Measurements from ENCODE around the gene SECTM1.

The SECTM1 gene

GRCh38 chr17:82314012-82314726, 19.4 kb downstream of the SECTM1 start:
- FAIRE-seq: no peak

DNA sequence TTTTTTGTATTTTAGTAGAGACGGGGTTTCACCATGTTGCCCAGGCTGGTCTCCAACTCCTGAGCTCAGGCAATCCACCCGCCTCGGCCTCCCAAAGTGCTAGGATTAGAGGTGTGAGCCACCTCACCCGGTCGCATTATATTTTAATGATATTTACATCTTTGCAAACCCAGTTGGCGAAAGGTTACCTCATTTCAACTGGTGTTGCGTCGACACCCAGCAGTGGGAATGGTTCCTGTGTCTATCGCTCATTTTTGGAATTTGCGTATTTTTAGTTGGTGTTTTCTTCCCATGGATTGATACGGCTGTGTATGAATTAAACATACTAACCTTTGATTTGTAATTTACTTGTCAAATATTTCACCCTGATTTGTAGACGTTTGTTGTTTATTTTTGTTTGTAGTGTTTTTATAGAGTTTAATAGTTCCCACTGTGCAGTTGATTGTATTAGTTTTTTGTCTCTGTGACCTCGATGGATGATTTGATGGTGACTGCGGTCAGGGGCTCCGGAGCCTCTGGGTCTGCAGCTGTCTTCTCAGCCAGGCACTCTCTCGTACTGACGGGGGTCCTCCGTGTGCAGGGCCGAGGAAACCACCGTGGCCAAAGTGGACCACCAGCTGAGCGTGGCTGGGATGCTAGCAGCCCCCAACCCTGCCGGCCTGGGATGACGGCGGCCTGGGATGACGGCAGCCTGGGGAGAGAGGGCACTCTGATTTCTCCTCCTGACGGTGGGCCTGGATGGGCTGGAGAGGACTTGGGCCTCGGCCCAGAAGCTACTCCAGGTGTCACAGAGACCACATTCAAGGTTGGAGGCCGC, 20.2 kb downstream of the SECTM1 start:
- no peak for FAIRE-seq

DNA sequence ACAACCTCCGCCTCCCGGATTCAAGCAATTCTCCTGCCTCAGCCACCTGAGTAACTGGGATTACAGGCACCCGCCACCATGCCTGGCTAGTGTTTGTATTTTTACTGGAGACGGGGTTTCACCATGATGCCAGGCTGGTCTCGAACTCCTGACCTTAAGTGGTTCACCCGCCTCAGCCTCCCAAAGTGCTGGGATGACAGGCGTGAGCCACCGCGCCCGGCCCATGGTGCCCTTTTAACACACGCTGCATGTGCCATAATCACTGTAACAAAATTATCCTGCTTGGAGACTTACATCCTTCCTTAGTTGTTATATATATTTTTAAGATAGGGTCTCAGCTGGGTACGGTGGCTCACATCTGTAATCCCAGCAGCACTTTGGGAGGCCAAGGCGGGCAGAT, 21.6 kb downstream of the SECTM1 start:
- FAIRE-seq: no peak

- no peak for FAIRE-seq
These were observed 22.7 kb downstream of the SECTM1 start for GRCh38 chr17:82310877-82311276.

DNA sequence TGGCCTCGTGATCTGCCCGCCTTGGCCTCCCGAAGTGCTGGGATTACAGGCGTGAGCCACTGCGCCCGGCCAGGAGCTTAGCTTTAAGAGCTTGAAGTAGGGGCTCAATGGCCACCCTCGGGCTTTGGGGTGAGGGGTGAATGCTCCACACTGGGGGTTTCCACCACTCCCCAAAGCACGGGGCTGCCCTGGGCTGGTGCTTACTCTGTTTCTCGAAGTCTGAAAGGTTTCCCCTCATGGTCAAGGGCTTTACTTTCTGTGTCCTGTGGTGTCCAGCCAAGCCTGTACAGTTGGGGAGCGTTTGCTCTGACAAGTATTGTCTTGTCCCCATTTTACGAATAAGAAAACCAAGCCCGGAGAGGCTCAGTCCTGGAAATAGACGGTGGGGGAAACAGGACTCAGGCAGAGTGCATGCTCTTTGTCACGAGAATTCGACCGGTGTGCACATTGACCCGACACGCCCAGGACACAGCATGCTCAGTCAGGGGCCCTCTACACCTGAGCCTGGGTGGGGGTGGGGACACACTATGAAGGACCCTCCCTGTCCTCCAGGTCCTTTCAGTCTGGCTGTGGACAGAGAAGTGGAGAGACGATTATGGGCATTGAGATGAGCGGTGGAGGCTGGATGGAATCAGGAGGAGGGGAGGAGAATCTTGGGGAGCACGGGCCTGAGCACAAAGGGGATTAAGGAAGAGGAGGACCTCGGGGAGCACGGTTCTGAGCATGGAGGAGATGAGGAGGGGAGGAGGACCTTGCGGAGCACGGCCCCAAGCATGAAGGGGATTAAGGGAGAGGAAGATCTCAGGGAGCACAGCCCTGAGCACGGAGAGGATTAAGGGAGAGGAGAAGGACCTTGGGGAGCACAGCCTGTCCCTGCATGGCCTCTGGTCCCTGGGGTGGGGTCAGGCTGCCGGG, 23.7 kb downstream of the SECTM1 start:
- no peak for FAIRE-seq

DNA sequence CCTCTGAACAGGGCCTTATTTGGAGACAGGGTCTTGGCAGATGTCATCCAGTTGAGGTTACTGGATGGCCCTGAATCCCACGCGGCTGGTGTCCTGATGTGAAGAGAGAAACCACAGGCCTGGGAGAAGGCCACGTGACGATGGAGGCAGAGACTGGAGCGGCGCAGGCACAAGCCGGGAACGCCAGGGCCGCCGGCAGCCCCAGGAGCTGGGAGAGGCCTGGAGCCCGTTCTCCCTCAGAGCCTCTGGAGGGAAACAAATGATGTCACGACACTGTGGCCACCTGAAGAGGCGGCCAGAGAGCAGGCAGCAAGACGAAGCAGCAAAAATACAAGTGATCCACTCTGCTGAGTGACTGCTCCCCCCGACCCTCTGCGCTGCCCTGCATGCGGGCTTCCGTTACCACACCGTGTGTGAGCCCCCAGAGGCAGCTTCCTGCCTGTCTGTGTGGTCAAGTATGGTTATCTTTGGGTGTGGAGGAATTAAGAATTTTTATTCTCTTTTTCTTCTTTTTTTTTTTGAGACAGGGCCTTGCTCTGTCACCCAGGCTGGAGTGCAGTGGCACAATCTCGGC, 27.8 kb downstream of the SECTM1 start:
- no peak for FAIRE-seq

DNA sequence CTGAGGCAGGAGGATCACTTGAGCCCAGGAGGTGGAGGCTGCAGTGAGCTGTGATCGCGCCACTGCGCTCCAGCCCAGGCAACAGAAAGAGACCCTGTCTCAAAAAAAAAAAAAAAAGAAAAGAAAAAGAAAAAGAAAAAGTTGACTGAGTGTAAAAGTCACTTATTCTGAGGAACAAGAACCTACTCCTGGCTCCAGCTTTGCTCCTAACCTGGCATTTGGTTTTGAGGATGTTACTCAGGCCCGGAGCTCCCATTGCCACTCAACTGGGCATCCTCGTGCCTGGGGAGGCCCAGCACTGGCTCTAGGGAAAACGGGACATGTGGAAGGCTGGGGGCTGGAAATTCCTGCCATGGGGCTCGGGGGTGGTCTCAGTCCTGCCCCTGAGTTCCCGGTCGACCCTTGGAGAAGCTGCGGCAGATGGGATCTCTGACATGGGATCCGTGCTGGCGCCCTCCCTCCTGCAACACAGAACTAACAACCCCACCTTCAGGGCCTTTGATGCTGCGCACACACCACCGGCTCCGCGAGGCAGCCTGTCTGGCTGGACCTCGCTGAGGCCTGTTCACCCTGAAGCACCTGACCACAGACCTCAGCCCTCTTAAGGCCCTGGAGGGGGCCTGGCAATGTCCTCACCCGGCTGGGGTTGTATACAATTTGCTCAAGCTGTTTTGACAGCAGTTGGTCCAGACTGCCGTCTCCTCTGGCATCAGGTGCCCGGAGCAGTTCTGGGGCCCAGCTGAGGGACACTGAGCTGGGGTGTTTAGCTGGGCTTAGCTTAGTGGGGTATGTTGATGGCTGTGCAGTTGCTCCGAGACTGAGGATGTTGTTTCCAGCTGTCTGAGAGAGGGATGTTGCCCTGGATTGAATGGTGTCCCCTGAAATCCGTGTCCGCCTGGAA, 28.5 kb downstream of the SECTM1 start:
- no peak for FAIRE-seq

DNA sequence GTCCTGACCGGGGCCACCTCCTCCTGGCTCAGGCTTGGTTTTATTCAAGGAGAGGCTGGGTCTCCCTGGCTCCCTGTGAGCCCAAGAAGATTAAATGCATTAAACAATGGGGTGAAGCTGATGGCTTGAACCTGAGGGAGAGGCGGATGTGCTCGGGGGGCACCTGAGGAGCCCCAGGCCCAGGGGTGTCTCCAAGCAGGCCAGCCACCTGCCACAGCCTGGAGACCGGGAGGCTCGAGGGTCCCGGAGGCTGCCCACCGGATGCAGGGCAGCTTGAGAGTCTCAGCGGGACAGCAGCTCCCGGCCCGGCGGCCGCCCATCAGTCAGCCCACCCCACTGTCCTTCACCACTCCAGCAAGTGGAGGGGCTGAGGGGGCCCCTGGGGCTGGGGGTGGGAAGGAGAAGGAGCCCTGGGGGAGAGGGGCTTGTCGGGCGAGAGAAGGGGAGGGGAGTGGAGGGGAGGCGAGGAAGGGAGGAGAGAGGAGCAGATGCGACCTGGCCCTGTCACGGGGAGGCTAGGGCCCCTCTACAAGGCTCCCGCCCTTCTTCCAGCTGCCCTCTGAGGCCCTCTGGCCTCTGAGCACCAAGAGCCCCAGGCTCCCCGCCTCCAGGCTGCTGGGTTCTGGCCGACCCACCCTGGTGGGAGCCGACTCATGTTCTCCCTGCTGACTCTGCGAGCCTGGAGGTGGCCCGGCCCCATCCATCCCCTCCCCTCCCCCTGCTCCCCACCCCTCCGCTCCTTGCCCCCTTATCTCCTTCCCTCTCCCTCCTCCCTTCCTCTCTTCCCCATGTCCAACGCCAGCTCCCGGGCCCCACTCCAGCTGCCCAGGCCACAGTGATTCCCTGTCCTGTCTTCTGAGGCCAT, 29.4 kb downstream of the SECTM1 start:
- FAIRE-seq: no peak

DNA sequence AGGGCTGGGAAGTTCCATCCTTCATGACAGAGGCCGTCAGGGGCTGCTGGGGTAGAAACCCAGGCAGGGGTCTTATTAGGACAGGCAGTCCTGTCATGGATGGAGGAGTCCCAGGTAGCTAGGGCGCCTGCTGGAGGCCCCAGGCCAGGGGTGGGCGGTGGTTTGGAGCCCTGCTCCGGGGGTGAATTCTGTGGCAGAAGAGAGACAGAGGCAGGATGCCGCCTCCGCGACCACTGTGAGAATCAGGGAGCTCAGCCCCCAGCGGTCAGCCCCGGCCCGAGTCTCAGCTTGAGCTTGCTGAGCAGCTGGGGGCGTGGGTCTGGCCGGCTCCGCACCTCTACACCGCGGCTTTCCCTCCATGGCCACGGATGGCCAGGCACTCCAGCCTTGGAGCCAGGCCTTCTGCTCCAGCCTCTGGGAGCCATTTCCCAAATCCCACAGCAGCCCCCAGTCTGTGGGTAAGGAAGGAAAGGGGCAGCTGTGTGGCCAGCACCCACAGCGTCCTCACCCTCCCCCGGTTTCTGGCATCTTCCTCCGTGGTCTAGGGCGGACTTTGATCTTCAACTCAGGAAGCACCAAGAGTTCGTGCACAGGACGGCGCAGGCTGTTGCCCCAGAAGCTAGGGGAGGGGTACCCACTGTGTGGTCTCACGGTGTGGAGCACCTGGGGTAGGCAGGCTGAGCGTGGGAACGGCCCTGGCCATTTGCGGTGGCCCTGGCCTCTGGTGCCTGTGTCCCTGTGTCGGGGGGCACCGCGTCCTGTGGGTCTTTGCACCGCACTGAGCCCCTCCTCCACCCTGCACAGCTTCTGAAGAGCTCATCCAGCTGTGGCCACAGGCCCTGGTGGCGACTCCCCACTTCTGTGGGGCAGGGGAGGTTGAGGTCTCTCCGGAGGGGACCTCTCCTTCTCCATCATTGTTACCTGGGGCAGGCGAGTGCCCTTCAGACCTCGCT, 30.3 kb downstream of the SECTM1 start:
- no peak for FAIRE-seq

GRCh38 chr17:82302568-82302963, 31.0 kb downstream of the SECTM1 start:
- FAIRE-seq: no peak

DNA sequence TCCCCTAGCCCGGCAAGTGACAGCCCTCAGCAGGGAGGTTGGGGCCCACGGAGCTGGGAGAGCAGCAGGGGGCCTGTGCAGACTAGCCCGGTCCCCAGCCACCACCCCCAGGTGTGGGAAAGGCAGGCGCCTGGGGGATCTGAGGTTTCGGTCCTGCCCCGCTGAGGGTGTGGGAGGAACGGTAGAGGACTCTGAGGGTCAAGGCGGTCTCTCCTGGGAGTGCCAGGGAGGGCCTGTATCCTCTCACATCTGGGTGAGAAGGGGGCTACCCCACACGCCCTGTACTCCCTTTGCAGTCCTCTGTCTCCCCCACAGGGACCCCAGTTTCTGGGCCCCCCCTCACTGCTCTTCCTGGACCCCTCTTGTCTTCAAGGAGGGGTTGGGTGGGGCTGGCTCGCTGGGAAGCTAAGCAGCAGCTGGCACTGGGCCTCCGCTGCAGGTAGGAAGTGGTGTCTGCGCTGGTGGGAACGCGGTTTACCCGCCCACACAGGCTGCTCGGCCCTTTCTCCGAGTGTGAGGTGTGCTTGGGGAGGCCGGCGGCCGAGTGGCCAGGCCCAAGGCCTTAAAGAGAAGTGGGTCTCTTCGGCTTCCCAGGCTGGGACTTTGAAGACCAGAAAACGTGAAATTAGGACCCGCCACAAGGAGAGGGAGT, 31.5 kb downstream of the SECTM1 start:
- FAIRE-seq: no peak

- FAIRE-seq: no peak
These were observed 32.2 kb downstream of the SECTM1 start for GRCh38 chr17:82301300-82301915.

GRCh38 chr17:82300707-82301270, 32.8 kb downstream of the SECTM1 start:
- no peak for FAIRE-seq

GRCh38 chr17:82300228-82300627, 33.3 kb downstream of the SECTM1 start:
- no peak for FAIRE-seq

- FAIRE-seq: no peak
These were observed 34.1 kb downstream of the SECTM1 start for GRCh38 chr17:82299452-82299851.

GRCh38 chr17:82298538-82299421, 34.8 kb downstream of the SECTM1 start:
- FAIRE-seq: no peak
